HUES48 (cell line): ENCODE data around the gene KCNIP1.

Experiments
- H3K27ac ChIP-seq: one replicate; pipeline ENCODE4 v1.7.0; 2013; ENCODE audit warnings: low read depth, low read length, inconsistent platforms
- H3K27me3 ChIP-seq: 2 replicates; pipeline ENCODE4 v1.6.1; 2013; ENCODE audit warnings: mild to moderate bottlenecking, low read length; ENCODE audit not compliant: control insufficient read depth, insufficient read depth
- H3K36me3 ChIP-seq: 2 replicates; pipeline ENCODE4 v1.6.1; 2013; ENCODE audit warnings: low read length; ENCODE audit not compliant: control insufficient read depth, insufficient read depth
- H3K4me1 ChIP-seq: 2 replicates; pipeline ENCODE4 v1.6.1; 2013; ENCODE audit warnings: mild to moderate bottlenecking, low read length; ENCODE audit not compliant: control insufficient read depth, insufficient read depth
- H3K4me3 ChIP-seq: 2 replicates; pipeline ENCODE4 v1.5.1; 2013; ENCODE audit warnings: mild to moderate bottlenecking, low read depth, low read length
- H3K9ac ChIP-seq: 2 replicates; pipeline ENCODE4 v1.6.1; 2013; ENCODE audit warnings: mild to moderate bottlenecking, low read depth, low read length, moderate library complexity
- H3K9me3 ChIP-seq: 2 replicates; pipeline ENCODE4 v1.6.1; 2013; ENCODE audit warnings: low read length; ENCODE audit not compliant: control insufficient read depth, insufficient read depth

KCNIP1 gene

DNA sequence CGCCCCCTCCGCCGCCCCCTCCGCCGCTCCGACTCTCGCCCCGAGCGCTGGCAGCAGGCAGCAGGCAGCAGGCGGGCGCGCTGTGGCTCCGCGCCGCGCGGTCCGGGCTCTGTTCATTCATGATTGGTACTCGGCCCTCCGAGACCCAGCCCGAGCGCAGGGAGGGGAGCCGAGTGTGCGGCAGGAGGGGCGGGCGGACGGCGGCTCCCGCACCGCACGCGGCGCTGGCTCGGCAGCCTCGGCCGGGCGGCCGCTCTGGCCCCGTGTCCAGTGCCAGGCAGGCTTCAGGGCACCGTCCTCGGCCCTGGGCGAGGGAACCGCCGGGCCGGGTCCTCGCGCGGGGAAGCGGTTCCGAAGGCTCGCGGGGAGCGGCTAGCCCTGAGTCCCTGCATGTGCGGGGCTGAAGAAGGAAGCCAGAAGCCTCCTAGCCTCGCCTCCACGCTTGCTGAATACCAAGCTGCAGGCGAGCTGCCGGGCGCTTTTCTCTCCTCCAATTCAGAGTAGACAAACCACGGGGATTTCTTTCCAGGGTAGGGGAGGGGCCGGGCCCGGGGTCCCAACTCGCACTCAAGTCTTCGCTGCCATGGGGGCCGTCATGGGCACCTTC lies at the start of gene KCNIP1:
KCNIP1 (plus strand) TSS at position 31 of the 607 bp plus-strand sequence.
- H3K4me1 ChIP-seq = 0 out of 2 replicates have a peak, but pooled peaks cover 3% of the 10 kb centered on the region
- H3K27me3 ChIP-seq = peaks cover 34% of the 10 kb centered on the region
- H3K9me3 ChIP-seq = no peaks in the 10 kb centered on the region
- H3K36me3 ChIP-seq = no peaks in the 10 kb centered on the region
- no peak within 1 kb of the TSS for H3K27ac ChIP-seq
- H3K4me3 ChIP-seq = peak within 1 kb of the TSS; percentile 54; the same call in 1 of the 2 replicates
- H3K9ac ChIP-seq = 0 out of 2 replicates have a peak within 1 kb of the TSS, but pooled peaks have one; percentile 33

DNA sequence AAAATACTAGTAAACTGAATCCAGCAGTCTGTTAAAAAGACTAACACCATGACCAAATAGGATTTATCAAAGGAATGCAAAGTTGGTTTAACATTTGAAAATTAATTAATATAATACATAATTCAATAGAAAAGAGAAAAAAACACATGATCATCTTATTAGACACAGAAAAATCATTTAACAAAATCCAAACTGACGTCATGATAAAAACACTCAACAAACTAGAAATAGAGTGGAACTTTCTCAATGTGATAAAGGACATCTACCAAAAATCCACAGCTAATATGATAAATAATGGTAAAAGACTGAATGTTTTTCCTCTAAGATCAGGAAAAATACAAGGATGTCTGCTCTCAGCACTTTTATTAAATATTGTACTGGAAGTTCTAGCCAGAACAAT lies 40.4 kb upstream of the KCNIP1 start:
- no peak overlapping the region for H3K9ac ChIP-seq
- H3K27ac ChIP-seq = no peak overlapping the region
- no peaks in the 10 kb centered on the region for H3K9me3 ChIP-seq
- H3K4me1 ChIP-seq = no peaks in the 10 kb centered on the region
- no peaks in the 10 kb centered on the region for H3K27me3 ChIP-seq
- no peaks in the 10 kb centered on the region for H3K36me3 ChIP-seq
- no peak overlapping the region for H3K4me3 ChIP-seq

DNA sequence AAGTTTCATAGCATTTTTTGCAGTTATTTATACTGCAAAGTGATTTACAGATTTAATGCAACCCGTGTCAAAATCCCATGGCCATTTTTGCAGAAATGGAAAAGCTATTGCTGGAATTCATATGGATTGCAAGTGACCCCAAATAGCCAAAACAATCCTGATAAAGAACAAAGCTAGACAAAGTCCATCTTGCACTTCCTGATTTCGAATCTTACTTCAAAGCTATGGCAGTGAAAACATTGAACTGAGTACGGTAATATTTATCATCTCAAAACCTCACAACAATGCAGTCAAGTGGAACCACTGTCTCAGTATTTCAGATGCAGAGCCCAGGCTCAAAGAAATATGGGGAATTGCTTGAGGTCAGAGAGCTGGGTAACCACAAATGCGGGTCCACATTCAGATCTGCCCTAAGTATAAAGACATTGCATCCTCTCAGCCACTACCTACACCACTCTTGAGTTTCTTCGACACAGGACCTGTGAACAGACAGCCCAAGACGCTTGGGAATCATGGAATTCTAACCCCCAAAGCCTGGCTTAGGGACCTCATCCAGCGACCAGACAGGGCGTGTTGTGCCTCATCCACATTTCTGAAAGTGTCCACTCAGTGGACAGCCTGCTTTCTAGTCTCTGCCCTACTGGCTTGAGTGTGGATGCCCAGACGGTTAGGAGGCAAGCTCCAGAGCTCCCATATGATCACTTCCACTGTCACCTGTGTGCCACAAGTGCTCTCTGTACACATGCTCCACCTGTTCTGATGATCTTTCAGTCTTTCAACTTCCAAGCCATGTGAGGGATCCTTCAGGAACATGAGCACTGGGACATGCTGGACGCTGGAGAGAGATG lies 39.3 kb upstream of the KCNIP1 start:
- Histone ChIP-seq H3K9me3 (no peaks in the 10 kb centered on the region), H3K36me3 (no peaks in the 10 kb centered on the region), H3K4me3 (no peak overlapping the region)

DNA sequence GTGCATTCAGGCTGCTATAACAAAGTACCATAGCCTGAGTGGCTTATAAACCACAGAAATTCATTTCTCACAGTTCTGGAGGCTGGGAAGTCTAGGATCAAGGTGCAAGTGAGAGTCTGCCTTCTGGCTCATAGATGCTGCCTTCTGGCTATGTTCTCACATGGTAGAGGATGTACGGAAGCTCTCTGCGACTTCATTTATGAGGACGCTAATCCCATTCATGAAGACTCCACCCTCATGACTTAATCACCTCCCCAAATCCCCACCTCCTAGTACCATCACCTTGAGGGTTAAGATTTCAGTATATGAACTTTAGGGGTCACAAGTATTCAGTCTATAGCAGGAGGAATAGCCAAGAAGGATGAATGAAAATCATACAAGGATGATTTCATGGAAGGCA lies 37.3 kb upstream of the KCNIP1 start:
- H3K27ac ChIP-seq = no peak overlapping the region
- H3K9me3 ChIP-seq = no peaks in the 10 kb centered on the region
- no peak overlapping the region for H3K9ac ChIP-seq
- no peaks in the 10 kb centered on the region for H3K36me3 ChIP-seq
- H3K4me1 ChIP-seq = no peaks in the 10 kb centered on the region
- no peak overlapping the region for H3K4me3 ChIP-seq
- no peaks in the 10 kb centered on the region for H3K27me3 ChIP-seq

More for the DNA sequence above, 39.3 kb upstream of the KCNIP1 start:
- H3K27me3 ChIP-seq = no peaks in the 10 kb centered on the region
- H3K4me1 ChIP-seq = no peaks in the 10 kb centered on the region
- no peak overlapping the region for H3K9ac ChIP-seq
- H3K27ac ChIP-seq = no peak overlapping the region

DNA sequence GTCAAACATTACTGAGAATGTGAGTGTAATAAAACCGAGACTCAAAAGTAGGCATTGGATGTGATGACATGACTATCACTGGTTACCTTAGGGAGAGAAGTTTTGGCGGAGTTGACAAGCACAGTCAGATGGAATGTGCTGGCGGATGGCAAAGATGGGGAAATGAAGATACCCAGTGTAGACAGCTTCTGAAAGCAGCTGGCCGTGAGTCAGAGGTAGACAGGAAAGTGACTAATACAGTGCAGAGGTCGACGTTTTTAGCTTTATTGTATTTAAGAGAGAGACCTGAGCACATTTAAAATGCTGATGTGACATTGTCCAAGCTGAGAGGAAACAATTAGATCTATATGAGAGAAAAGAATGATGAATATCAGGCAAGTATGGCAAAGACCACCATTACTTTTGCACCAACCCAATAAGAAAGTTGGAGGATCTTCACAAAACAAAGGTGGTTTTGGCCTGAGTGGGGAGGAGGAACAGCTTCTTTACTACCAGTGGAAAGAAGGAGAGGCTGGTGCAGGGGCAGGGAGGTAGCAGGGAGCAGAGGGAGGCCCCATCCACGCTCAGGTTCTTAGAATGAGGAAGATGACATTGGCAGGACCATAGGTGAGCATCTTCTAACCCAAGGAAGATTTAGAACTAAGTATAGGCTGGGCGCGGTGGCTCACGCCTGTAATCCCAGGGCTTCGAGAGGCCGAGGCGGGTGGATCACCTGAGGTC lies 36.7 kb upstream of the KCNIP1 start:
- Histone ChIP-seq H3K27ac (no peak overlapping the region), H3K9me3 (no peaks in the 10 kb centered on the region), H3K4me3 (no peak overlapping the region), H3K27me3 (no peaks in the 10 kb centered on the region), H3K4me1 (no peaks in the 10 kb centered on the region), H3K9ac (no peak overlapping the region), H3K36me3 (no peaks in the 10 kb centered on the region)

DNA sequence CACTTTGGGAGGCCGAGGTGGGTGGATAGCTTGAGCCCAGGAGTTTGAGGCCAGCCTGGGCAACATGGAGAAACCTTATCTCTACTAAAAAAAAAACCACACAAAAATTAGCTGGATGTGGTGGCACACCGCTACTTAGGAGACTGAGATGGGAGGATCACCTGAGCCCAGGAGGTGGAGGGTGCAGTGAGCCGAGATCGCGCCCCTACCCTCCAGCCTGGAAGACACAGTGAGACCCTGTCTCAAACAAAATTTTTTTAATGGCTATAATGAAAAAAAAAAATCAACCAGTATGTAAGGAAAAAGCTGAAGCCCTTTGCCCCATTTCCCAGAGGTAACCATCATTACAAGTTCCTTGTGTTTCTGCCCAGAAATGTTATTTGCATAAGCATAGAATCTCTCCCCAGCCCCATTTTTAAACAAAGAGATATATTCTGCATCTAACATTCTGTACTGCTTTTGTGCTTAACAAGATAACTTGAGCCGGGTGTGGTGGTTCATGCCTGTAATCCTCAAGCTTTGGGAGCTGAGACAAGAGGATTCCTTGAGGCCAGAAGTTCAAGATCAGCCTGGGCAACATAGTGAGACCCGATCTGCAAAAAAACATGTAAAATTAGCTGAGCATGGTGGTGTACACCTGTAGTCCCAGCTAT lies 35.1 kb upstream of the KCNIP1 start:
- peaks cover 4% of the 10 kb centered on the region for H3K4me1 ChIP-seq
- no peaks in the 10 kb centered on the region for H3K27me3 ChIP-seq
- no peak overlapping the region for H3K9ac ChIP-seq
- H3K4me3 ChIP-seq = no peak overlapping the region
- H3K27ac ChIP-seq = no peak overlapping the region
- no peaks in the 10 kb centered on the region for H3K36me3 ChIP-seq
- no peaks in the 10 kb centered on the region for H3K9me3 ChIP-seq

DNA sequence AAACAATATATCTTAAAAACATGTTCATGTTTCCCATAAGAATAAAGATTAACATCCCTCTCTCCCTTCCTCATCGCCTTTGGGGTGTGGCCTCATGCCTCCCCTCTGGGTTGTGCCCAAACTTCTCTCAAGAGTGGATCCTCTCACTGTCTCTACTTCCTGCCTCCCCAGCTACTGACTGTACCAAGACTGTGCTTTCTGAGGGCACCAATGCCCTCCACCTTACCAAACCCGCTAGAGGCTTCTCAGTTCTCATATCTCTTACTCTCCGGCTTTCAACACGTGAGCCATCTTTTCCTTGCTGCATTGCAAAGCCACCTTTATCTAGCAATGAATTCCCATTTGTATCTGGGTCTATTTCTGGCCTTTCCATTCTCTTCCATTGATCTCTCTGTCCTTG lies 34.4 kb upstream of the KCNIP1 start:
- Histone ChIP-seq H3K9me3 (no peaks in the 10 kb centered on the region), H3K36me3 (no peaks in the 10 kb centered on the region), H3K4me3 (no peak overlapping the region), H3K9ac (no peak overlapping the region), H3K27me3 (no peaks in the 10 kb centered on the region), H3K4me1 (peaks cover 8% of the 10 kb centered on the region), H3K27ac (no peak overlapping the region)

DNA sequence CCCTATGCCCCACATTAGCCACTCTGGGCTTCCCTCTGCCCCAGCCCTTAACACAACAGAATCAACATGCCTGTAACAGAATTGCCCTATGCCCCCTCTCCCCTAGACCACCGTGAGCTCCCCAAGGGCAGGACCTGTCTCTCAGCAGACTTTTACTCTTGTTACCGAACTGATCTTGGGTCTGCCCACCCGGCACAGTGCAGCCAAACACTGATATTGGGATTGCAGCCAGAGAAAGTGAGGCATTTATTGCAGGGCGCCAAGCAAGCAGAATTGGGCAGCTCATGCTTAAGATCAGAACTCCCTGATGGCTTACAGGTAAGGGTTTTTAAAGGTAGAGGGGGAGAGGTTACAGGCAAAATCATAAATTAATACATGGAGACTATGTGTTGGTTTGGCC lies 33.5 kb upstream of the KCNIP1 start:
- Histone ChIP-seq H3K4me1 (peaks cover 9% of the 10 kb centered on the region), H3K27ac (no peak overlapping the region), H3K36me3 (no peaks in the 10 kb centered on the region), H3K9me3 (no peaks in the 10 kb centered on the region), H3K27me3 (no peaks in the 10 kb centered on the region), H3K4me3 (no peak overlapping the region), H3K9ac (no peak overlapping the region)

DNA sequence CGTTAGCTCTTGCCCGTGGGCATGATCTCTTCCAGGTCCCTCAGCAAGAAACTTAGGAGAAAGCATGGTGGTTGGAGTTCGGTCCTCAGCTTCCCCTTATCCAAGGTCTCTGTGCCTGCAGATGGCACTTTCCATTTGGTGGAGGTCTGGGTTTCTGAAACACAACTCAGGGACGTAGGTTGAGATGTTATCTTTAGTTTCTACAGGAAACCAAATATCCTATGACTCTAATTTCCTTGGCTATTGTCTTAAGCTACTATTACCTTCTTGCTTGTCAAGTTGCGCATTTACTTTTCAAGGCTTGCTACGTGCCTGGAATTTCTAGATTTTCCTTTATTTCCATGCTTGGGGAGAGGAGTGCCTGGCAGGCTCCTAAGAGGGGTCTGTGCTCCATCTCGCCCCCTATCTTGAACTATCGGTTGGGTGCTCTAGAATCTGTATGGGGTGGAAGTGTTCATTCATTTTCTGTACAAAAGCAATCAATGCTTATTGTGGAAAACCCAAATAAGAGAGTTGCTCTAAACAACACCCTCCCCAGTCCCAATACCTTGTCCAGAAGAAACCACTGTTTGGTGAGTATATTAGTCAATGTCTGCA lies 32.9 kb upstream of the KCNIP1 start:
- Histone ChIP-seq H3K4me1 (peaks cover 13% of the 10 kb centered on the region), H3K27me3 (no peaks in the 10 kb centered on the region), H3K27ac (no peak overlapping the region), H3K4me3 (no peak overlapping the region), H3K9ac (no peak overlapping the region), H3K36me3 (no peaks in the 10 kb centered on the region), H3K9me3 (no peaks in the 10 kb centered on the region)

DNA sequence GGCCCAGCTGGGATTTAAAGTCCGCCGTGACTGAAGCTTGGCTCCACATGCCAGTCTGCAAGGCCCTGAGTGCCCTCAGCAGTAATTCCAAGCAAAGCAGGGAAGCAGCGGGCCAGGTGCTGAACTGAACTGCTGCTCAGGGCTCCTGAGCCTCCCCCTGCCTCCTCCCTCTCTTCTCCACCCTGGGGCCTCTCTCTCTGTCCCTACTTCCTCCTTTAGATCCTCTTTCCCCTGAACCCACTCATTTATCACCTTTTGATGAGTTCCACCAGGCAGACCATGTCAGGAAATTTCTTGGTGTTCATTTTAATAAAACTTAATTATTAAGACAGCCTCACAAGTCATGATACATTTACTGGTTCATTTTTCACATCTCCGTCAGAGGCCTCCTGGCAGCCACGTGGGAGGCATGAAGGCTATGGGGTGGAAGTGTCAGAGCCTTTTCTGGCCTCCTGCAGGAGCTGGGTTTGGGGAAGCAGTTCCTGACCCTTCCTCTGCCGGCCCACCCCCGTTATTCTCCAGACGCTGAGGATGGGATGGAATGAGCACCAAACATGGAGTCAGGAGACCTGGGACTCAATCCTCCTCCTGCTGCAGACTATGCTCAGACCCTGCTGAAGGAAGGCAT lies 32.2 kb upstream of the KCNIP1 start:
- no peak overlapping the region for H3K9ac ChIP-seq
- peaks cover 13% of the 10 kb centered on the region for H3K4me1 ChIP-seq
- H3K27ac ChIP-seq = no peak overlapping the region
- H3K9me3 ChIP-seq = no peaks in the 10 kb centered on the region
- no peak overlapping the region for H3K4me3 ChIP-seq
- H3K27me3 ChIP-seq = no peaks in the 10 kb centered on the region
- H3K36me3 ChIP-seq = no peaks in the 10 kb centered on the region
